ENCODE data around the gene ATP9B.
"Not testable (repeated sequence)": the region's sequence is repeated elsewhere in the genome, so short reads cannot be mapped to it uniquely, and the experiment has no call there.

Gene ATP9B

DNA sequence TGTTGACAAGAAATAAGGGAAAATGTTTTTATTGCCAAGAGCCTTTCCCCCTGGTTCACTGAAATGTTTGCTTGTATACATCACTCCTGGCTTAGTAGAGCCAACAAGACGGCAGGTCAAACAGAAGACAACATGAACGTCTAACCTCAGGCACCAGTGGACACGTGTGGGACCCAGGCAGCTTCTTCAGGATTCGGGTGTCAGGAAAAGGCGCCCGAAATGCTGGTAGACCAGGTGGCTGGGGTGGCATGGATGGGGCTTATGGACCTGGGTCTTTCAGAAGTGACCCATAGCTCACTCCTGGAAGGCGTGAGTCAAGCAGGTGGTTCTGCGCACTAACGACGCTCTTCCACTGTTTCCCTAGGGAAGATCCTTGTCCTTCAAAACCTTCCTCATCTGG, 303.3 kb downstream of the ATP9B start:
- no peak for DNase-seq

GRCh38 chr18:79372991-79373390, 303.8 kb downstream of the ATP9B start:
- DNase-seq = no peak

GRCh38 chr18:79373736-79374135, 304.5 kb downstream of the ATP9B start:
- no peak for DNase-seq

- DNase-seq = no peak
Observed at GRCh38 chr18:79374408-79375171, 305.4 kb downstream of the ATP9B start.

DNA sequence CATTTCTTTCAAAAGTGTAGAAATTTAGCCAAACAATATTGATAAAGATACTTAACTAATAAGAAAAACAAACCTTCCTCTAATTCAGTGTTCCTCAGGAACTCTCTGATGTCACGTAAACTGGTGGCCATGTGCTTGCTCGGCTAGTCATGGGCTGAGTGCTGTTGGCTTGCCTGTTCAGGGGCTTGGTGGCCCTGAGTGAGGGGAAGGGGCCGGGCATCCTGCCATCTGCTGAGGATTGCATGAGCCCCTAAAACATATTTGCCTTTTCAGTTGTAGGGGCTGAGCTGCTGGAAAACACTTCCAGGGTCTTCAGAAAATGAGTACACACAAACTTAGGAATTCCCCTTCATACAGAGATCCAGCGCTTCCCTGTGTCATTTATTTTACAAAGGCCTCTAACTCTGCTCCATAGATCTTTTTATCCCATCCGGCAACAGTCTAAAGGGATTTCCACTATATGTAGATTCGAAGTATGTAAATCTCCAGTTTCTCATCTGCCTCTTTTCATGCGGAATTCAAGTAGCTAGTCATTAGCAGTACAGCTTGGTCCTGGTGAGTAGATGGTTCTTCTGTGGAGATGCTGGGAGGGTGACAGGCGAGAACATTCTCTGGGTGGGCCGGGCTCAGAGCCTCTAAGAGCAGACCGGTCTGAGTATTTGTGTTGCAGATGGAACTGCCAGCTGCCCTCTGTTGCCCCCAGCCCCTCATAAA, 306.4 kb downstream of the ATP9B start:
- no peak for DNase-seq

GRCh38 chr18:79376661-79377060, 307.5 kb downstream of the ATP9B start:
- DNase-seq = not testable (repeated sequence)

GRCh38 chr18:79377187-79377891, 308.1 kb downstream of the ATP9B start:
- no peak for DNase-seq

DNA sequence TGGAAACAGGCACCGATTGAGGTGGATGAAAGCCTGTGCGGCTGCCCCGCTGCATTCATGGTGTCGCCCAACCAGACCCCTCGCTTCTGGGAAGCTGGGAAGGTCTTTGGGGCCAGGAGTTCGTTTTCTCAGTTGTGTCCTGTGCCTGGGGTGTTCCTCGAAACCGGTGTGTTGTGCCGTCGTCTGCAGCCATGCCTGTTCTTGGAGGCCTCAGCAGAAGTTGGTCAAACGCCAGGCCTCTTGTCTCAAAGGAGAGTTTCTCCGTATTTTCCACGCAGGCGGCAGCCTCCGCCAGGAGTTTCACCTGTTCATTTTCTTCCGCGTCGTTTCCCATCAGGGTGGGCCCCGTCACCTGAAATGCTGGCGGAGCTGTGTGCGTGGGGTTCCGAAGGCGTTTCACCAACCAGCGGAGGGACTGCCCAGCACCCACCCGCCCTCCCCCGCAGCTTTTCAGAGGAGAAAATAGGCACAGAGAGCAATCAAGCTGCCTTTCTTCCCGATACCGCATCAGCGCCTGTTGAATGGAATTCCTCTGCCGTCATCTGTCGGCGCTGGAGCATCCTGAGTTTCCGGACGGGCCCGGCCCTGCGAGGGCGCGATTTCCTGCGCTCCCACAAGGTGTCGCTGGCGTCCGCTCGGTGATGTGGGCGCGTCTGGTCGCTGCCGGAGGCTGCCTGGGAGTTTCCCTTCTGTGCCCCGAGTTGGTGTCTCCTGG, 309.5 kb downstream of the ATP9B start:
- DNase-seq = peak; percentile 66

GRCh38 chr18:79379251-79379905, 310.2 kb downstream of the ATP9B start:
- no peak for DNase-seq

- DNase-seq = no peak
Observed at GRCh38 chr18:79379931-79380815, 311.0 kb downstream of the ATP9B start.

DNA sequence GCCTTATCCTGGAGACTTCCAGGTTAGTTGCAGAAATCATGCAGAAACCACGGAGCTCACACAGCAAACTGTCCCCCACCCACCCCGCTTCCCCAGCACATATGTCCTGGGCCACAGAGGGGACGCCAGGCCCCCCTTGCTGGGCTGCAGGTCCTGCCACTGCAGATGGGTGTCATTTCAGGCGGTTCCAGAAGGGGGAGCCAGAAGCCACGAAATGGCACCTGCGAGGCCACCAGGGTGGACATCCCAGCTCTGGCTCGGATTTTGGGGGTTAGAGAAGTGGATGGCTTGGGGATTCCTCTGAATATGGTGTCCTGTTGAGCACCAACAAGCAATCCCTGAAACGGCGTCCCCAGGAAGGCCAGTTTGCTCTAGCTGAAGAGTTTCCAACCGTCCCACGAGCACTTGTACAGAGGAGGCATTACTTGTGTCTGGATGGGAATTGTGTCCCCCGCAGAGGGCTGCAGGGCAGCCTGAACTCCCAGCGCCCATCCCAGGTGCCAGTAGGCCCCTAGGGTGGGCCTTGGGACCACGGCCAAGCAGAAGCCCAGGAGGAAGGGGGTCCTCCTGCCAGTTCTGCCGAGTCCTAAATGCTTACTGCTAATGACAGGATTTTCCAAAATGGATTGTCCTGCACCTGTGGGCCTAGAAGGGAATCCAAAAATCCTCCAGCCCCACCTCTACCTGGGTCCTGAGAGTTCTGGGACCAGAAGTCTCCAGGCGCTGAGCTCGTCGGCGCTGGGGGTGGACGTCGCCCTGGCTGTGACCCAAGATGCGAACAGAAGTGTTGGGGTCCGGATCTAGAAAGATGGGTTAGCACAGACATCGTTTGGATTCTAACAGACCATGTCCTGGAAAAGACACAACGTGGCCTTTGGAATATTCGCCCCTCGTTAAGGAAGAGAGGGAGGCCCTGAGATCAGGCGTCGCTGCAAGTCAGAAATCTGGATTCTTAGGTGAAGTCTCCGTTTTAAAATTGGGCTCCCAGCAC, 311.9 kb downstream of the ATP9B start:
- DNase-seq = peak; percentile 49

GRCh38 chr18:79381811-79382311, 312.7 kb downstream of the ATP9B start:
- DNase-seq = no peak

DNA sequence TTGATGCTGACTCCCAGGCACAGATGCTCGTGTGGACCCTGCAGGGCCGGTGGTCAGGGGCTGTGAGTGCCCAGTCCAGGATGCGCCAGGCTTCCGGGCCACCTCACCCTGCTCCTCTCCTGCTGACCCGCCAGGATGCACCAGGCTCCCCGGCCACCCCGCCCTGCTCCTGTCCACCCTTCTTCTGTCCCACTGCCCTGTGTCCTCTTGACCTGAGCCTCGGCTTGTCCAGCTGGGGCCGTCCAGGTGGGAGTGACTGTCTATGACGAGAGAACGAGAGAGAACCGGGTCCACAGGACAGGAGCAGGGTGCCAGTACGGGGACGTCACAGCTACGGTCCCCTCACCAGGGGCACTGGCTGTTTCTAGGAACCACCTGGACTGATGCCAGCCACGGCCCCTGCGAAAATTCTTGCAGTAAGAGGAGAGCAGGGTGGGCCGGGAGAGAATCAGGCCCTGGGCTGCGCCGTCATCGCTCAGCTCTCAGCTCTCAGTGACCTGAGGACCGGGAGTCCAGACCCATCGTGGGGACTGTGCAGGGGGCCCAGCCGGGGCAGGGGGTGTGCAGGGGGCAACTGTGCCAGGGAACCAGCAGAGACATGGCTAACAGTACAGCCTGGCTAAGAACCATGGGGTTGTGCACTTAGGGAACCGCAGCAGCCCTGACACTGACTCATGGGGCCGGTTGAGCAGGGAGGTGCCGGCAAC, 313.6 kb downstream of the ATP9B start:
- no peak for DNase-seq

DNA sequence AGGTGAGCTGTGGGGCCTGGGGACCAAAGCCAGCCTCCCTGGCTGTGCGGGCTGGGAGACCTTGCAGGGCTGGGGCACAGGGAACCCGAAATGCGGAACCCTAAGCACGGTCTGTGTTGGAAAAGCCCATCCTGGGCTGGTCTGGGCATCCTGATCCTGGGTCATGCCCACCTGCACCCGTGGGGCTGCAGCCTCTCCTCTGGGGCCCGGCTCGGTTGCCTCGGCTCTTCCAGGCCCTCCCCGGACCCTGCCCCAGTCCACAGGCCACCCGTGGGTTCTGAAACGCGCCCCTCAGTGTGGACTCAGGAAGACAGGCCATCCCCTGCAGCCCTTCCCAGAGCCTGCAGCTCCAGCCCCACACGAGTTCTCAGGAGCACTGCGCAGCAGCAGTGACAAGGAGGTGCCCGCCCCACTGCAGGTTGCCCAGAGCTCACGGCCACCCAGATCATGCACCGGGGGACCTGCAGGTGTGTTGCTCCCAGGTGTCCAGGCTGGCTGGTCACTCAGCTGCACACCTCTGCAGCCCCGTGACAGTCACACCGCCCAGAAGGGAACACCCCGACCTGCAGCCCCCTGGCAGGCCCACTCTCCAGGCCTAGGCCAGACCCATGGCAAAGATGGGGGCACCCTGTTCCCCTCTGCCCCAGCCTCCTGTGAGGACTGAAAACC, 314.3 kb downstream of the ATP9B start:
- DNase-seq = no peak

DNA sequence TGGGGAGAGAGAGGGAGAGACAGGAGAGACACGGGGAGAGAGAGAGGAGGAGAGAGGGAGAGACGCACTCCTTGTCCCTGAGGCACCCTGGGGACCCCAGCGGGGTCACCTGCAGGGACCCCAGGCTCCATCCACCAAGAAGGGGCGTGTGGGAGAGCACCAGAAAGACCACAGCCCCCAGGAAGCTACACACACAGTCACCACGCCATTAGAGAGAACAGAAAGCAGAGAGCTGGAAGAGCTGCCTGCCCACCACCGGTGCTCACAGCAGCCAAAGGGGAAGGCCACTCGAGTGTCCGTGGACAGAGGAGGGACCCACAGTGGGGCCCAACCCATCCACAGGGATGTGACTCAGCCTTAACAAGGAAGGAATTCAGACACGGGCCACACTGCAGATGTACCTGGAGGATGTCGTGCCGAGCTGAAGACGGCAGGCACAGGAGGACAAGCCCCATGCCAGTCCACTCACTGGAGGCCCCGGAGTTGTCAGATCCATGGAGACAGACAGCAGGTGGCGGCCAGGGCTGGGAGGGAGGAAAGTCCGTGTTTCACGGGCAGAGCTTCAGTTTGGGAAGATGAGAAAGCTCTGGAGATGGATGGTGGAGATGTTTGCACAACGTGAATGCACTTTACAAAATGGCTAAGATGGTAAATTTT, 315.1 kb downstream of the ATP9B start:
- DNase-seq = no peak

GRCh38 chr18:79384834-79385233, 315.6 kb downstream of the ATP9B start:
- no peak for DNase-seq

- no peak for DNase-seq
Observed at GRCh38 chr18:79385326-79385707, 316.1 kb downstream of the ATP9B start.

GRCh38 chr18:79385708-79386341, 316.6 kb downstream of the ATP9B start:
- no peak for DNase-seq
